ENCODE results near the gene HMCN2.

GRCh38 chr9:130391866-130392265 lies 126.3 kb downstream of the HMCN2 start:
- TF ChIP-seq POLR2AphosphoS5 (IDR thresholded peaks at IDR 0.05; ENCODE audit: borderline replicate concordance, low read depth, low read length) (no peak), EZH2 (IDR thresholded peaks at IDR 0.05) (no peak)
